ENCODE results near the gene GLYAT.

Gene GLYAT

DNA sequence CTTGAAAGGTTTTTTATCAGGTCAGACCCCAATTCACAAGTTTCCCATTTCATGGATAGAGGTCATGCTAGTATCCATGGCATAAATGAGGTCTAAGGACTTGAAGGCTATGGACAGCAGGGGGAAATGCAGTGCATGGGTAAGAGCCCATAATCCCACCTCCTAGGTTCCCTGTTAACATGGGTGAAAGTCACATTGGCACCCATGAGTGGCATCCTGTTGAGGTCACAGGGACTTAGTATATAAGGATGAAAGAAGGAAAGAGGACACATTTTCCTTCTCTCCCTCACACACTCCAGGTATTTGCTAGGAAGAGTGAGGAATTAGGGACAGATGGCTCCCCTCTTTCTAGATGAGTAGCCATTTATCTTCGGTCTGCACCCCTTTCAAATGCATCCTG is 9.4 kb upstream of the GLYAT start:
- Histone ChIP-seq H3K79me2 (ENCODE audit: insufficient read depth, low read length) (no peaks in the 10 kb centered on the region), H3K36me3 (ENCODE audit: insufficient read depth, low read length) (no peaks in the 10 kb centered on the region), H3K4me2 (ENCODE audit: insufficient read depth, low read length) (no peak overlapping the region), H2AFZ (ENCODE audit: low read depth, low read length) (no peak overlapping the region), H3K27ac (ENCODE audit: low read length) (no peak overlapping the region), H3K9ac (ENCODE audit: low read depth, low read length) (no peak overlapping the region), H3K4me3 (ENCODE audit: low read depth in 1 of 2, low read length in 2 of 2) (no peak overlapping the region), H3K4me1 (ENCODE audit: insufficient read depth, low read length) (no peaks in the 10 kb centered on the region), H4K20me1 (ENCODE audit: insufficient read depth, low read length) (no peaks in the 10 kb centered on the region), H3K9me3 (ENCODE audit: insufficient read depth, low read length, severe bottlenecking) (peaks cover 17% of the 10 kb centered on the region), H3K27me3 (ENCODE audit: insufficient read depth, low read length, poor library complexity) (no peaks in the 10 kb centered on the region)
- TF ChIP-seq, protein P1, sequence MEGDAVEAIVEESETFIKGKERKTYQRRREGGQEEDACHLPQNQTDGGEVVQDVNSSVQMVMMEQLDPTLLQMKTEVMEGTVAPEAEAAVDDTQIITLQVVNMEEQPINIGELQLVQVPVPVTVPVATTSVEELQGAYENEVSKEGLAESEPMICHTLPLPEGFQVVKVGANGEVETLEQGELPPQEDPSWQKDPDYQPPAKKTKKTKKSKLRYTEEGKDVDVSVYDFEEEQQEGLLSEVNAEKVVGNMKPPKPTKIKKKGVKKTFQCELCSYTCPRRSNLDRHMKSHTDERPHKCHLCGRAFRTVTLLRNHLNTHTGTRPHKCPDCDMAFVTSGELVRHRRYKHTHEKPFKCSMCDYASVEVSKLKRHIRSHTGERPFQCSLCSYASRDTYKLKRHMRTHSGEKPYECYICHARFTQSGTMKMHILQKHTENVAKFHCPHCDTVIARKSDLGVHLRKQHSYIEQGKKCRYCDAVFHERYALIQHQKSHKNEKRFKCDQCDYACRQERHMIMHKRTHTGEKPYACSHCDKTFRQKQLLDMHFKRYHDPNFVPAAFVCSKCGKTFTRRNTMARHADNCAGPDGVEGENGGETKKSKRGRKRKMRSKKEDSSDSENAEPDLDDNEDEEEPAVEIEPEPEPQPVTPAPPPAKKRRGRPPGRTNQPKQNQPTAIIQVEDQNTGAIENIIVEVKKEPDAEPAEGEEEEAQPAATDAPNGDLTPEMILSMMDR (IDR thresholded peaks at IDR 0.05; ENCODE audit: borderline replicate concordance, extremely low read depth, low read length, poor library complexity, severe bottlenecking): no peak
- no peak for TF ChIP-seq EZH2 (IDR thresholded peaks at IDR 0.05; ENCODE audit: borderline replicate concordance, low read depth, low read length, severe bottlenecking)
- ATAC-seq (ENCODE audit: insufficient read depth, low read depth) (no peak), DNase-seq (no peak)

DNA sequence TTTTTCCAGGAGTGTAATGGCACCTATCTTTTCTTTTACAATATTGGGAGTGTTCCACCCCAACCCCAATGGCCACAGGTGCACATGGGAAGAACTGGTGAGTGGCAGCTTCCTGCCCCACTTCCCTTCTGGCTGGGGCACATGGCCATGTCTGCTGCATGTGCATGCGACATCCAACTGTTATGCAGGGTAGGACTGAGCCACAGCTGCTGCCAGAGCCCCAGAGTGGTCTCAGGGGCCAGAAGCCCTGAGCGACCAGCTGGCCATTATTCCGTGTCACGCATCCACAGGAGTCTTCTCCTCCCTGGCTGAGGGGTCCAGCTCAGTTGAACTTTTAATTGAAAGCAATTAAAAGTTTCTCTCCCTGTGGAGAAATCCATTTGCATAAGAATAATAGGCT is 8.7 kb upstream of the GLYAT start:
- Histone ChIP-seq H3K4me2 (ENCODE audit: insufficient read depth, low read length) (no peak overlapping the region), H3K79me2 (ENCODE audit: insufficient read depth, low read length) (no peaks in the 10 kb centered on the region), H4K20me1 (ENCODE audit: insufficient read depth, low read length) (no peaks in the 10 kb centered on the region), H3K4me3 (ENCODE audit: low read depth in 1 of 2, low read length in 2 of 2) (no peak overlapping the region), H3K27me3 (ENCODE audit: insufficient read depth, low read length, poor library complexity) (no peaks in the 10 kb centered on the region), H3K36me3 (ENCODE audit: insufficient read depth, low read length) (no peaks in the 10 kb centered on the region), H3K9me3 (ENCODE audit: insufficient read depth, low read length, severe bottlenecking) (peaks cover 17% of the 10 kb centered on the region), H3K27ac (ENCODE audit: low read length) (no peak overlapping the region), H3K4me1 (ENCODE audit: insufficient read depth, low read length) (no peaks in the 10 kb centered on the region), H3K9ac (ENCODE audit: low read depth, low read length) (no peak overlapping the region), H2AFZ (ENCODE audit: low read depth, low read length) (no peak overlapping the region)
- DNase-seq (no peak), ATAC-seq (ENCODE audit: insufficient read depth, low read depth) (no peak)
- TF ChIP-seq, protein P1 (IDR thresholded peaks at IDR 0.05; ENCODE audit: borderline replicate concordance, extremely low read depth, low read length, poor library complexity, severe bottlenecking): no peak
- no peak for TF ChIP-seq EZH2 (IDR thresholded peaks at IDR 0.05; ENCODE audit: borderline replicate concordance, low read depth, low read length, severe bottlenecking)

DNA sequence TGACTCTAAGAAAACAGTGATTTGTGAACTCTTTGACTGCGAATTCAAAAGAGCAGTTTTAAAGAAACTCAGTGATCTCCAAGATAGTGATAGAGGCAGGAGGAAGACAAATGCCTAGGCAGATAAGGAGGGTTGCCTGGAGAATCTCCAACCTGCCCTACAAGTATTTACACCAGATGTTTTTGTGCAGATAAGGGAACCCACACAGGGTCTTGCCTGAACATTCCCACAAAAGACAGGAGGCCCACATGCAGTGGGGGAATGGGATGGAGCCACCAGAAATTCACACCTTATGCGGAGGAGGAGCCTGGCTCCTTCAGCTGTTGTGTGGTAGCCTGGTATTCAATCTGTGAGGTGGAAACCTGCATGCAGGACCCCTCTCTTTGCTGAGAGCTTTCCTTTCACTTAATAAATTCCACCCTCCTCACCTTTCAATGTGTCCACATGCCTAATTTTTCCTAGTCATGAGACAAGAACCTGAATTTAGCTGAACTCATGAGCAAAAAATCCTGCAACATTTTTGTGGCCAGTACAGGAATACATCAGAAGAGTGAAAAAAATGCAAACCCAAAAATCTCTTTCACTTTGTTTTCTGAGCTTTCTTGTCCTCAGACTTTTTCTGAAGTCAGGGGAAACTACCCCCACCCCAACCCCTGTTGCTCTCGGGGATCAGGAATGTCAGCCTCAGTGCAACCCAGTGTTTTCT is 8.1 kb upstream of the GLYAT start:
- TF ChIP-seq, protein P1 (IDR thresholded peaks at IDR 0.05; ENCODE audit: borderline replicate concordance, extremely low read depth, low read length, poor library complexity, severe bottlenecking): no peak
- TF ChIP-seq EZH2 (IDR thresholded peaks at IDR 0.05; ENCODE audit: borderline replicate concordance, low read depth, low read length, severe bottlenecking): no peak
- no peak for DNase-seq
- H3K36me3 ChIP-seq (ENCODE audit: insufficient read depth, low read length): no peaks in the 10 kb centered on the region
- no peak overlapping the region for H3K9ac ChIP-seq (ENCODE audit: low read depth, low read length)
- H2AFZ ChIP-seq (ENCODE audit: low read depth, low read length): no peak overlapping the region
- H3K27me3 ChIP-seq (ENCODE audit: insufficient read depth, low read length, poor library complexity): no peaks in the 10 kb centered on the region
- no peak for ATAC-seq (ENCODE audit: insufficient read depth, low read depth)
- H3K27ac ChIP-seq (ENCODE audit: low read length): no peak overlapping the region
- no peak overlapping the region for H3K4me2 ChIP-seq (ENCODE audit: insufficient read depth, low read length)
- no peaks in the 10 kb centered on the region for H4K20me1 ChIP-seq (ENCODE audit: insufficient read depth, low read length)
- H3K9me3 ChIP-seq (ENCODE audit: insufficient read depth, low read length, severe bottlenecking): peaks cover 17% of the 10 kb centered on the region
- no peaks in the 10 kb centered on the region for H3K4me1 ChIP-seq (ENCODE audit: insufficient read depth, low read length)
- no peak overlapping the region for H3K4me3 ChIP-seq (ENCODE audit: low read depth in 1 of 2, low read length in 2 of 2)
- H3K79me2 ChIP-seq (ENCODE audit: insufficient read depth, low read length): no peaks in the 10 kb centered on the region
